GM19467 (cell line): ENCODE measurements around the gene CLPTM1L.

Experiments
- ATAC-seq: cut with Tn5 transposase; IDR thresholded peaks from one replicate; pipeline ENCODE4 v1.9.1; 2021; ENCODE audit warnings: mild to moderate bottlenecking, moderate library complexity; ENCODE audit not compliant: unreplicated experiment

CLPTM1L gene

GRCh38 chr5:1315709-1316587 lies 29.0 kb downstream of the CLPTM1L start:
- ATAC-seq: peak; percentile 49

GRCh38 chr5:1315018-1315708 lies 29.7 kb downstream of the CLPTM1L start:
- ATAC-seq: no peak

- no peak for ATAC-seq
Observed at GRCh38 chr5:1314564-1314982, 30.3 kb downstream of the CLPTM1L start.

- ATAC-seq: peak; percentile 71
Observed at GRCh38 chr5:1312993-1313833, 31.7 kb downstream of the CLPTM1L start.

DNA sequence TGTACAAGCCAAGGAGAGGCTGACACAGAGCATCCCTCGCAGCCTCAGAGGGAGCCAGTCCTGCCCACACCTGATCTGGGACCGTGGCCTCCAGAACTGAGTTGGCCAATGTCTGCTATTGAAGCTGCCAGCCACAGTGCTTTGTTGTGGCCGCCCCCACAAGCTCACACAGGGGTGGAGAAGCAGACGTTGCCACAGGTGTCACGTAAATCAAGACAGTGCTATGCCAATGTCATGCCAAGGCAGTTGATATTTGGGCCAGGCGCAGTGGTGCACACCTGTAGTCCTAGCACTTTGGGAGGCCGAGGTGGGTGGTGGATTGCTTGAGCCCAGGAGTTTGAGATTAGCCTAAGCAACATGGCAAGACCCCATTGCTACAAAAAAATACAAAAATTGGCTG lies 32.7 kb downstream of the CLPTM1L start:
- ATAC-seq: no peak

DNA sequence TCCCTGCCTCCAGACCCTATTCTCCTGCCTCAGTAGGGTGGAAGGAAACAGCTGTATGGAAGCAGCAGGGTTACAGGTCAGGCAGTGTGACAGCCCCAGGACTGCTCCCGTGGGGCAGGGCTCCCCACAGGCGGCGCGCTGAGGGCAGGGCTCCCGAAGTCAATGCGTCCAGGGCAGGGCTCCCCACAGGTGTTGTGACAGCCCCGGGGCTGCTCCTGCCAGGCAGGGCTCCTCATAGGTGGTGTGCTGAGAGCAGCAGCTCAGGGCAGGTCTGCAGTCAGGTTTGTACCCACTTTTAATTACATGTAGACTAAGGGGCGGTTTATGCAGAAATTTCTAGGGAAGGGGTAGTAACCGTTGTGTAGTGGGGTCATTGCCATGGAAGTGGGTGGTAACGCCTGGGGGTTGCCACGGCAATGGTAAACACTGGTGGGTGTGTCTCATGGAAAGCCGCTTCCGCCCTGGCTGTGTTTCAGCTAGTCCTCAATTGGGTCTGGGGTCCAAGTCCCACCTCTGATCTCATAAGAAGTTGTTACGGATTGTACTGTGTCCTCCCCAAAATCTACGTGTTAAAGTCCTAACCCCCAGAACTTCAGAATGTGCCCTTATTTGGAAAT lies 33.4 kb downstream of the CLPTM1L start:
- ATAC-seq: no peak

DNA sequence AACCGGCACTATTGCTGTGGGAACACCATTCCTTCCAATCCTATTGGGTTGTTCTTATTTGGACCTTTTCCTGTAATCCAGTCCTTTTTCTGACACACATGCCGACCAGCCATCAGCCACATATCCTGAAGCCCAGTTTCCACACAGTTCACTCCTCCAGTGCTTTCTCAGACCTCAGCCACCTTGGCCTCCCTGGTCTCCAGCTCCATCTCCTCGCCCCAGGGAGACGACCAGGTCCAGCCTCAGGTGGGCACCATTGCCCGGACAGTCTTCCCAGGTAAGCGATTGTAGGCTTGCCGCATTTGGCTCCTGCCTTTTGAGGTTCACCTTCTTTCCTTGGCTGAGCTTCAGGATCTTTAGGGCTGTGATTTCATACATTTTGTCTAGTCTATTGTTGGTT lies 34.8 kb downstream of the CLPTM1L start:
- ATAC-seq: no peak

- ATAC-seq: no peak
Observed at GRCh38 chr5:1304033-1304432, 40.9 kb downstream of the CLPTM1L start.

GRCh38 chr5:1302258-1302657 lies 42.6 kb downstream of the CLPTM1L start:
- ATAC-seq: no peak

- no peak for ATAC-seq
Observed at GRCh38 chr5:1300581-1301083, 44.3 kb downstream of the CLPTM1L start.

DNA sequence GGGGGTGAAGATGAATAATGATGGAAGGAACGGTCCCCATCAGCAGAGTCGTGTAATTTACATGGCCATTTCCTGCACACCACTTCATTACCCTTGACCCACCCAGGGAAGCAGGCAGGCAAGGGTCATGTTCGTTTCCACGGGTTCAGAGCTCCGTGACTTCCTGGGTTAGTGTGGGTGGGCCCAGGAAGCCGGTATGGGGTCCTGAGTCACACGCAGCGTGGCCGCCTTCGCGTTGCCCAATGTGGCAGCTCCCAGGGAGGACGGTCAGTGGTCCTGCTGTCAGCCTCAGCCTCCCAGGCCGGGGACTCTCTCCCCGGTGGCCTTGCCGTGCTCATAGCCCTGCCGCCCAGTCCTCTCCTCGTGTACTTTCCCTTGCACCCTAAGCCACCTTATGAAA lies 44.9 kb downstream of the CLPTM1L start:
- no peak for ATAC-seq

DNA sequence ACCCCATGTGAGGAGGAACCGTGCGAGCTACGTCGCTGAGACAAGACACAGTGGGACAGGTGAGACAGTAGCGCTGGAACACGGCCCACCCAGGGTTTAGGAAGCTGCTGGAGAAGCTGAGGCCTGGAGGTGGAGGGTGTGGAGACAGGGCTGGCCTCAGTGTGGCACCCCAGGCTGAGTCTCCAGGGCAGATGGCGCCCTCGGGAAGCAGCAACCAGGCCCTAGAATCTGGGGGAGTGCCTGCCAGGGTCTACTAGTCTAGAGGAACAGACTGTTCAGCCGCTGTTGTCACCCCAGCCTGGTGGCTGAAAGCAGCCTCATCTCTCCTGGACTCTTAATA lies 45.4 kb downstream of the CLPTM1L start:
- no peak for ATAC-seq

- ATAC-seq: no peak
Observed at GRCh38 chr5:1298723-1299510, 46.0 kb downstream of the CLPTM1L start.

DNA sequence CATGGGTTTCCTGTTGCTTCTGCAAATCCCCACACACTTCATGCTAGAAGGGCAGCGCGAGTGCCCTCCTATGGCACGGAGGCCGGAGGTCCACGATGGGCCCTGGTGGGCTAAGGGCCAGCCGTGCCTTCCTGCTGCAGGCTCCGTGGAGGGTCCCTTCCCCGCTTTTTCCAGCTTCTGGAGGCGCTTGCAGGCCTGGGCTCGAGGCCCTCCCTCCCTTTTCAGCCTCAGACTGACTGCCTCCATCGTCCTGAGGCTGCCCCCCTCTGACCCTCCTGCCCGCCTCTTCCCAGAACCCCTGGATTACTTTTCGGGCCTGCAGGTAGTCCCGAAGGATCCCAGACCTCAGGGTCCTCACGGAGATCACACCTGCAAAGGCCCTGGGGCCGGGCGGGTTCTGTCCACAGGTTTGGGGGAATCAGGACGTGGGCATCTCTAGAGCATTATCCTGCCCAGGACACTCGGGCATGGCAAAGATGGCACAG lies 46.8 kb downstream of the CLPTM1L start:
- ATAC-seq: no peak

GRCh38 chr5:1297243-1297642 lies 47.7 kb downstream of the CLPTM1L start:
- no peak for ATAC-seq

DNA sequence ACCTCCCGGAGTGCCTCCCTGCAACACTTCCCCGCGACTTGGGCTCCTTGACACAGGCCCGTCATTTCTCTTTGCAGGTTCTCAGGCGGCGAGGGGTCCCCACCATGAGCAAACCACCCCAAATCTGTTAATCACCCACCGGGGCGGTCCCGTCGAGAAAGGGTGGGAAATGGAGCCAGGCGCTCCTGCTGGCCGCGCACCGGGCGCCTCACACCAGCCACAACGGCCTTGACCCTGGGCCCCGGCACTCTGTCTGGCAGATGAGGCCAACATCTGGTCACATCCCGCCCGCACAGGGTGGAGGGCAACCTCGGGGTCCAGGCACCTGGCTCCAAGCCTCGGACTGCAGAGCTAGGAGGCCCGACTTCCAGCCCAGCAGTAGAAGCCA lies 49.3 kb downstream of the CLPTM1L start:
- ATAC-seq: no peak

DNA sequence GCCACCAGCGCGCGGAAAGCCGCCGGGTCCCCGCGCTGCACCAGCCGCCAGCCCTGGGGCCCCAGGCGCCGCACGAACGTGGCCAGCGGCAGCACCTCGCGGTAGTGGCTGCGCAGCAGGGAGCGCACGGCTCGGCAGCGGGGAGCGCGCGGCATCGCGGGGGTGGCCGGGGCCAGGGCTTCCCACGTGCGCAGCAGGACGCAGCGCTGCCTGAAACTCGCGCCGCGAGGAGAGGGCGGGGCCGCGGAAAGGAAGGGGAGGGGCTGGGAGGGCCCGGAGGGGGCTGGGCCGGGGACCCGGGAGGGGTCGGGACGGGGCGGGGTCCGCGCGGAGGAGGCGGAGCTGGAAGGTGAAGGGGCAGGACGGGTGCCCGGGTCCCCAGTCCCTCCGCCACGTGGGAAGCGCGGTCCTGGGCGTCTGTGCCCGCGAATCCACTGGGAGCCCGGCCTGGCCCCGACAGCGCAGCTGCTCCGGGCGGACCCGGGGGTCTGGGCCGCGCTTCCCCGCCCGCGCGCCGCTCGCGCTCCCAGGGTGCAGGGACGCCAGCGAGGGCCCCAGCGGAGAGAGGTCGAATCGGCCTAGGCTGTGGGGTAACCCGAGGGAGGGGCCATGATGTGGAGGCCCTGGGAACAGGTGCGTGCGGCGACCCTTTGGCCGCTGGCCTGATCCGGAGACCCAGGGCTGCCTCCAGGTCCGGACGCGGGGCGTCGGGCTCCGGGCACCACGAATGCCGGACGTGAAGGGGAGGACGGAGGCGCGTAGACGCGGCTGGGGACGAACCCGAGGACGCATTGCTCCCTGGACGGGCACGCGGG lies 49.9 kb downstream of the CLPTM1L start, which contains the start of gene TERT:
TERT (minus strand) TSS at position 234 of the 815 bp plus-strand sequence; CDS start at position 155, 79 bp downstream.
- no peak for ATAC-seq

GRCh38 chr5:1294206-1294834 lies 50.6 kb downstream of the CLPTM1L start:
- no peak for ATAC-seq
